GM12878 (cell line): ENCODE measurements around the gene GPBP1. TPM values are rescaled to one million over a fixed set of nuclear protein-coding genes. Genes with fewer than 3 reads are reported as not detected.

ENCODE experiments used
- ATAC-seq: fragments of 200-7000 bp; cut with Tn5 transposase; 3 replicates; pipeline ENCODE4 v1.9.1; 2020; ENCODE audit warnings: mild to moderate bottlenecking, moderate library complexity
- BruUV-seq: library from RNA; stranded (reverse); fragments of 400-500 nt; replicated peaks from 2 replicates; lab custom pipeline; 2021; lab: Mats Ljungman, UMichigan
- CTCF ChIA-PET: fragments of 300-600 bp; sonication (Branson Sonifier 250); formaldehyde crosslinking; extraction: SDS; loops from one replicate; lab custom pipeline; 2021; ENCODE audit warnings: inconsistent platforms; lab: Yijun Ruan, JAX
- POLR2A ChIA-PET: fragments of 350-600 bp; formaldehyde crosslinking; extraction: SDS; loops from one replicate; lab custom pipeline; 2021; ENCODE audit warnings: inconsistent platforms; lab: Charles Lee
- RAD21 ChIA-PET: fragments of 300-600 bp; sonication (Branson Sonifier 250); formaldehyde crosslinking; loops from one replicate; lab custom pipeline; 2023; ENCODE audit warnings: antibody characterized with exemption; ENCODE audit not compliant: unreplicated experiment; lab: Charles Lee
- SMC1A ChIA-PET: fragments of 300-600 bp; sonication (Branson Sonifier 250); formaldehyde crosslinking; loops from one replicate; lab custom pipeline; 2023; ENCODE audit not compliant: unreplicated experiment, uncharacterized antibody; lab: Charles Lee
- DNase-seq: peaks from one replicate; pipeline ENCODE4 v3.0.0-alpha.2; 2011; ENCODE audit warnings: low read depth, low spot score
- FAIRE-seq: peaks from 3 replicates; lab custom pipeline; 2011; peaks lifted over from hg19 to GRCh38; lab: Jason Lieb, UNC
- H2AFZ ChIP-seq: 2 replicates; pipeline ENCODE4 v1.6.0; 2011; ENCODE audit warnings: low read depth, low read length, control low read depth; ENCODE audit not compliant: control insufficient read depth
- H3K27ac ChIP-seq: 2 replicates; pipeline ENCODE4 v1.5.1; 2011; ENCODE audit warnings: control low read depth; ENCODE audit not compliant: control insufficient read depth, insufficient read depth
- H3K27me3 ChIP-seq, 2 experiments: replicated peaks in 1 of 2; 2 replicates each; pipeline versions ENCODE4 v1.6.0 to v1.6.1; 2011; ENCODE audit warnings: low read length in 1 of 2; ENCODE audit not compliant: control insufficient read depth in 2 of 2, insufficient read depth in 2 of 2
- H3K36me3 ChIP-seq, 2 experiments: 2 replicates each; pipeline ENCODE4 v1.5.1; 2011; ENCODE audit warnings: low read length in 1 of 2; ENCODE audit not compliant: control insufficient read depth in 2 of 2, insufficient read depth in 2 of 2
- H3K4me1 ChIP-seq: 2 replicates; pipeline ENCODE4 v1.6.1; 2011; ENCODE audit warnings: mild to moderate bottlenecking, low read length, moderate library complexity, mixed read lengths; ENCODE audit not compliant: control insufficient read depth, insufficient read depth
- H3K4me2 ChIP-seq: 2 replicates; pipeline ENCODE4 v1.6.0; 2011; ENCODE audit warnings: control low read depth; ENCODE audit not compliant: control insufficient read depth, insufficient read depth
- H3K4me3 ChIP-seq: fragments of 200-600 bp; sonication (generic); 2 replicates; pipeline ENCODE4 v1.5.1; 2016
- H3K79me2 ChIP-seq: 2 replicates; pipeline ENCODE4 v1.6.0; 2011; ENCODE audit warnings: low read length; ENCODE audit not compliant: control insufficient read depth, insufficient read depth
- H3K9ac ChIP-seq: 2 replicates; pipeline ENCODE4 v1.8.0; 2011; ENCODE audit warnings: low read length, control low read depth, mixed read lengths; ENCODE audit not compliant: control insufficient read depth, insufficient read depth
- H3K9me3 ChIP-seq: replicated peaks from 3 replicates; pipeline ENCODE4 v1.5.1; 2011; ENCODE audit warnings: mild to moderate bottlenecking, low read length; ENCODE audit not compliant: control insufficient read depth, insufficient read depth
- H4K20me1 ChIP-seq: 2 replicates; pipeline ENCODE4 v1.6.0; 2011; ENCODE audit not compliant: control insufficient read depth, insufficient read depth
- CBX3 ChIP-seq: fragments of 200-600 bp; sonication (generic); IDR thresholded peaks from 2 replicates; pipeline ENCODE4 v1.6.1; 2016; ENCODE audit warnings: low read depth, borderline replicate concordance
- CEBPB ChIP-seq, 2 experiments: fragments of 150-350 bp in 1 of 2; IDR thresholded peaks; 2 replicates each; pipeline ENCODE4 v1.6.1; 2012 to 2014; ENCODE audit warnings: low read depth in 2 of 2, low read length in 2 of 2, borderline replicate concordance in 1 of 2, inconsistent platforms in 1 of 2
- CHD2 ChIP-seq: IDR thresholded peaks from 2 replicates; pipeline ENCODE4 v1.6.1; 2011; ENCODE audit warnings: low read depth, low read length, improper control_type of control experiment, borderline replicate concordance
- CHD4 ChIP-seq: fragments of 200-600 bp; sonication (generic); IDR thresholded peaks from 2 replicates; pipeline ENCODE4 v1.6.1; 2016; ENCODE audit warnings: mild to moderate bottlenecking
- EGR1 ChIP-seq, 2 experiments: IDR thresholded peaks; 1 replicate in 1 of 2; 2 replicates in 1 of 2; pipeline ENCODE4 v1.6.1; 2011 to 2012; ENCODE audit warnings: low read depth in 2 of 2, low read length in 2 of 2, borderline replicate concordance in 1 of 2, mild to moderate bottlenecking in 1 of 2, moderate library complexity in 1 of 2
- FOXK2 ChIP-seq: fragments of 450-650 bp; IDR thresholded peaks from 2 replicates; pipeline ENCODE4 v1.6.1; 2017; ENCODE audit warnings: mild to moderate bottlenecking, moderate library complexity
- HDGF ChIP-seq: fragments of 450-650 bp; IDR thresholded peaks from 2 replicates; pipeline ENCODE4 v1.6.1; 2016; ENCODE audit warnings: antibody characterized with exemption
- JUND ChIP-seq: IDR thresholded peaks from 2 replicates; pipeline ENCODE4 v1.6.1; 2012; ENCODE audit warnings: low read depth, mild to moderate bottlenecking, low read length, improper control_type of control experiment, moderate library complexity
- KDM1A ChIP-seq: fragments of 200-600 bp; sonication (generic); IDR thresholded peaks from 2 replicates; pipeline ENCODE4 v1.6.1; 2016; ENCODE audit warnings: borderline replicate concordance
- KLF5 ChIP-seq: fragments of 450-650 bp; IDR thresholded peaks from 2 replicates; pipeline ENCODE4 v1.6.1; 2014; ENCODE audit warnings: mild to moderate bottlenecking; ENCODE audit not compliant: partially characterized antibody
- MEF2B ChIP-seq: fragments of 450-650 bp; IDR thresholded peaks from 2 replicates; pipeline ENCODE4 v1.6.1; 2018; ENCODE audit warnings: mild to moderate bottlenecking, moderate library complexity; ENCODE audit not compliant: partially characterized antibody, poor library complexity, severe bottlenecking
- NFYB ChIP-seq: IDR thresholded peaks from 2 replicates; pipeline ENCODE4 v1.6.1; 2011; ENCODE audit warnings: low read depth, mild to moderate bottlenecking, low read length, improper control_type of control experiment, moderate library complexity; ENCODE audit not compliant: insufficient read depth
- PAX8 ChIP-seq: fragments of 450-650 bp; IDR thresholded peaks from 2 replicates; pipeline ENCODE4 v1.6.1; 2017; ENCODE audit warnings: mild to moderate bottlenecking, moderate library complexity
- RUNX3 ChIP-seq: IDR thresholded peaks from 2 replicates; pipeline ENCODE4 v1.6.1; 2012; ENCODE audit warnings: low read length, inconsistent platforms
- YY1 ChIP-seq: IDR thresholded peaks from 2 replicates; pipeline ENCODE4 v1.6.1; 2011; ENCODE audit warnings: low read depth, mild to moderate bottlenecking, low read length
- WGBS: methylation state at CpG from one replicate; pipeline ENCODE4 v1.1.6; 2016; ENCODE audit warnings: low lambda C conversion rate; ENCODE audit not compliant: insufficient replicate concordance, insufficient coverage; ENCODE audit errors: missing lambda C conversion rate; 5-methylcytosine and 5-hydroxymethylcytosine counted together
- in situ Hi-C: fragments of 300-500 bp; cut with MboI; formaldehyde crosslinking; loops from 9 replicates; pipeline ENCODE4 v1.14.3; 2018; ENCODE audit warnings: mixed read lengths
- intact Hi-C: fragments of 100-400 bp; cut with micrococcal nuclease; formaldehyde crosslinking; loops from one replicate; pipeline ENCODE4 v1.14.2; 2022; ENCODE audit not compliant: unreplicated experiment
- polyA plus RNA-seq, 11 experiments: library from polyadenylated mRNA; depleted of rRNA in 4 of 11; unstranded in 6 of 11; stranded (reverse) in 5 of 11; fragments of >200 nt; fragmentation: Nextera tagmentation in 4 of 11; fragmentation: Illumina TruSeq in 1 of 11; extraction: Ambion mirVana in 4 of 11; extraction: Trizol in 1 of 11; gene quantifications; 1 replicate in 1 of 11; 2 replicates in 10 of 11; pipeline versions ENCODE4 v1.2.1 to v1.2.3, GENCODE V29; 2011 to 2016; ENCODE audit warnings: inconsistent platforms in 2 of 11, missing spikeins in 2 of 11, low read depth in 1 of 11
- total RNA-seq, 4 experiments: library from RNA; depleted of rRNA in 3 of 4; stranded (reverse); fragments of >200 nt in 3 of 4; fragmentation: Illumina TruSeq in 1 of 4; extraction: Trizol in 1 of 4; gene quantifications; 2 replicates each; pipeline versions ENCODE4 v1.2.1 to v1.2.3, GENCODE V29; 2013 to 2021
- TF ChIP-seq, protein P1 (sequence below): fragments of 450-650 bp; conservative IDR thresholded peaks from 2 replicates; pipeline ENCODE4 v1.6.1; 2017; ENCODE audit warnings: mild to moderate bottlenecking, moderate library complexity
- TF ChIP-seq, protein P2 (sequence below): IDR thresholded peaks from 2 replicates; pipeline ENCODE4 v1.6.1; 2012; ENCODE audit warnings: low read depth, low read length, improper control_type of control experiment
- TF ChIP-seq, protein P3 (sequence below): fragments of 450-650 bp; IDR thresholded peaks from 2 replicates; pipeline ENCODE4 v1.6.1; 2017; ENCODE audit warnings: mild to moderate bottlenecking, low read depth, inconsistent platforms; ENCODE audit not compliant: poor library complexity, severe bottlenecking

Gene GPBP1
- total and polyA plus RNA-seq, 10 of the 15 experiments (the other 5 are each of a cell fraction or from before 2014, with no cell fraction given) = 27.0 to 96.2 (median 55.4) TPM

DNA sequence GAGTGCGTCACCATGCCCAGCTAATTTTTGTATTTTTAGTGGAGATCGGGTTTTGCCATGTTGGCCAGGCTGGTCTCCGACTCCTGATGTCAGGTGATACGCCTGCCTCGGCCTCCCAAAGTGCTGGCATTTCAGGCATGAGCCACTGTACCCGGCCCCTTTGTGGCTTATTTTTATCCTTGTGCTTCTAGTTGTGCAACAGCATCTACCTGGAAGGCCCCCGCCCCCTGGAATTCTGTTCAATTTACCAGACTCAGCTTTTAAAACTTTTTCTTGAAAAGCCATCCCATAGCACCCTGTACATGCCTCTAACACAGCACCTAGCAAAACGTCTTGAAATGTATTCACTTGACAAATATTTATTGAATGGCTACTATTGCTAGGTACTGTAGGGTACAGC lies 9.7 kb upstream of the GPBP1 start:
- no peaks in the 10 kb centered on the region; the same call in 2 of the 3 replicates for H3K9me3 ChIP-seq
- TF ChIP-seq CHD4 (no peak), FOXK2 (no peak), KLF5 (no peak), PAX8 (no peak), MEF2B (no peak), NFYB (no peak), JUND (no peak), CEBPB (IDR thresholded peaks at IDR 0.05; ENCODE audit: borderline replicate concordance in 1 of 2, low read depth in 2 of 2, low read length in 2 of 2) (no peak), HDGF (no peak), CHD2 (no peak), KDM1A (no peak), EGR1 (IDR thresholded peaks at IDR 0.05; ENCODE audit: borderline replicate concordance in 1 of 2, low read depth in 2 of 2, low read length in 2 of 2) (no peak), CBX3 (no peak), YY1 (no peak), RUNX3 (no peak)
- TF ChIP-seq, protein P1, sequence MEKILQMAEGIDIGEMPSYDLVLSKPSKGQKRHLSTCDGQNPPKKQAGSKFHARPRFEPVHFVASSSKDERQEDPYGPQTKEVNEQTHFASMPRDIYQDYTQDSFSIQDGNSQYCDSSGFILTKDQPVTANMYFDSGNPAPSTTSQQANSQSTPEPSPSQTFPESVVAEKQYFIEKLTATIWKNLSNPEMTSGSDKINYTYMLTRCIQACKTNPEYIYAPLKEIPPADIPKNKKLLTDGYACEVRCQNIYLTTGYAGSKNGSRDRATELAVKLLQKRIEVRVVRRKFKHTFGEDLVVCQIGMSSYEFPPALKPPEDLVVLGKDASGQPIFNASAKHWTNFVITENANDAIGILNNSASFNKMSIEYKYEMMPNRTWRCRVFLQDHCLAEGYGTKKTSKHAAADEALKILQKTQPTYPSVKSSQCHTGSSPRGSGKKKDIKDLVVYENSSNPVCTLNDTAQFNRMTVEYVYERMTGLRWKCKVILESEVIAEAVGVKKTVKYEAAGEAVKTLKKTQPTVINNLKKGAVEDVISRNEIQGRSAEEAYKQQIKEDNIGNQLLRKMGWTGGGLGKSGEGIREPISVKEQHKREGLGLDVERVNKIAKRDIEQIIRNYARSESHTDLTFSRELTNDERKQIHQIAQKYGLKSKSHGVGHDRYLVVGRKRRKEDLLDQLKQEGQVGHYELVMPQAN = no peak
- TF ChIP-seq, protein P2, sequence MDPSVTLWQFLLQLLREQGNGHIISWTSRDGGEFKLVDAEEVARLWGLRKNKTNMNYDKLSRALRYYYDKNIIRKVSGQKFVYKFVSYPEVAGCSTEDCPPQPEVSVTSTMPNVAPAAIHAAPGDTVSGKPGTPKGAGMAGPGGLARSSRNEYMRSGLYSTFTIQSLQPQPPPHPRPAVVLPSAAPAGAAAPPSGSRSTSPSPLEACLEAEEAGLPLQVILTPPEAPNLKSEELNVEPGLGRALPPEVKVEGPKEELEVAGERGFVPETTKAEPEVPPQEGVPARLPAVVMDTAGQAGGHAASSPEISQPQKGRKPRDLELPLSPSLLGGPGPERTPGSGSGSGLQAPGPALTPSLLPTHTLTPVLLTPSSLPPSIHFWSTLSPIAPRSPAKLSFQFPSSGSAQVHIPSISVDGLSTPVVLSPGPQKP = no peak
- TF ChIP-seq, protein P3, sequence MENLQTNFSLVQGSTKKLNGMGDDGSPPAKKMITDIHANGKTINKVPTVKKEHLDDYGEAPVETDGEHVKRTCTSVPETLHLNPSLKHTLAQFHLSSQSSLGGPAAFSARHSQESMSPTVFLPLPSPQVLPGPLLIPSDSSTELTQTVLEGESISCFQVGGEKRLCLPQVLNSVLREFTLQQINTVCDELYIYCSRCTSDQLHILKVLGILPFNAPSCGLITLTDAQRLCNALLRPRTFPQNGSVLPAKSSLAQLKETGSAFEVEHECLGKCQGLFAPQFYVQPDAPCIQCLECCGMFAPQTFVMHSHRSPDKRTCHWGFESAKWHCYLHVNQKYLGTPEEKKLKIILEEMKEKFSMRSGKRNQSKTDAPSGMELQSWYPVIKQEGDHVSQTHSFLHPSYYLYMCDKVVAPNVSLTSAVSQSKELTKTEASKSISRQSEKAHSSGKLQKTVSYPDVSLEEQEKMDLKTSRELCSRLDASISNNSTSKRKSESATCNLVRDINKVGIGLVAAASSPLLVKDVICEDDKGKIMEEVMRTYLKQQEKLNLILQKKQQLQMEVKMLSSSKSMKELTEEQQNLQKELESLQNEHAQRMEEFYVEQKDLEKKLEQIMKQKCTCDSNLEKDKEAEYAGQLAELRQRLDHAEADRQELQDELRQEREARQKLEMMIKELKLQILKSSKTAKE = no peak
- TF ChIP-seq, all 136 proteins: peak for 0
- H3K9ac ChIP-seq = no peak overlapping the region
- DNase-seq = no peak
- H3K27ac ChIP-seq = no peak overlapping the region
- no peak overlapping the region for H2AFZ ChIP-seq
- ATAC-seq = no peak
- H4K20me1 ChIP-seq = no peaks in the 10 kb centered on the region
- FAIRE-seq = no peak
- ChIA-PET POLR2A (no interaction called here), SMC1A (no interaction called here), RAD21 (no interaction called here), CTCF (no interaction called here)
- intact Hi-C loops = no loop called here
- H3K79me2 ChIP-seq = no peaks in the 10 kb centered on the region
- in situ Hi-C loops = no loop called here
- no peak overlapping the region for H3K4me2 ChIP-seq
- no TSS peak for BruUV-seq
- H3K36me3 ChIP-seq = no peaks in the 10 kb centered on the region
- no peaks in the 10 kb centered on the region for H3K27me3 ChIP-seq
- 64% methylated on average over 8 of the region's 8 CpGs for WGBS
- H3K4me1 ChIP-seq = peaks cover 5% of the 10 kb centered on the region; the same call in 1 of the 2 replicates
- H3K4me3 ChIP-seq = no peak overlapping the region
